Astrocyte of the cerebellum (primary cell): ENCODE data around the gene CDC123.

Experiments
- DNase-seq: peaks from one replicate; pipeline ENCODE4 v3.0.0-alpha.2; 2011; ENCODE audit warnings: low read depth
- H3K4me3 ChIP-seq: 2 replicates; pipeline ENCODE4 v1.5.1; 2011; ENCODE audit warnings: mild to moderate bottlenecking, low read depth, low read length, moderate library complexity
- CTCF ChIP-seq: IDR thresholded peaks from 2 replicates; pipeline ENCODE4 v1.5.1; 2012; ENCODE audit warnings: low read length, low read depth, moderate library complexity, mild to moderate bottlenecking; ENCODE audit errors: missing control alignments
- in situ Hi-C: cut with HindIII; loops from 2 replicates; pipeline ENCODE4 v1.10.0; 2017; ENCODE audit warnings: low sequenced_read_pairs

Gene CDC123

GRCh38 chr10:12198156-12198555 lies 2.2 kb downstream of the CDC123 start:
- TF ChIP-seq CTCF, result no peak
- in situ Hi-C loops, result no loop called here
- H3K4me3 ChIP-seq, result no peak overlapping the region
- DNase-seq, result no peak

GRCh38 chr10:12200850-12201249 lies 4.9 kb downstream of the CDC123 start:
- in situ Hi-C loops, result loop anchor here (25.0 kb wide), 1 partner anchor 861 kb away; no protein-coding TSS in a partner anchor
- no peak overlapping the region for H3K4me3 ChIP-seq
- TF ChIP-seq CTCF, result no peak
- no peak for DNase-seq

GRCh38 chr10:12201543-12201942 lies 5.6 kb downstream of the CDC123 start:
- no peak overlapping the region for H3K4me3 ChIP-seq
- no peak for TF ChIP-seq CTCF
- in situ Hi-C loops, result loop anchor here (25.0 kb wide), 1 partner anchor 861 kb away; no protein-coding TSS in a partner anchor
- DNase-seq, result no peak

- H3K4me3 ChIP-seq, result no peak overlapping the region
- in situ Hi-C loops, result loop anchor here (25.0 kb wide), 1 partner anchor 860 kb away; no protein-coding TSS in a partner anchor
- TF ChIP-seq CTCF, result no peak
- no peak for DNase-seq
Measured at GRCh38 chr10:12202226-12202625, 6.2 kb downstream of the CDC123 start.

- DNase-seq, result no peak
- no peak overlapping the region for H3K4me3 ChIP-seq
- no peak for TF ChIP-seq CTCF
- in situ Hi-C loops, result loop anchor here (25.0 kb wide), 1 partner anchor 857 kb away; no protein-coding TSS in a partner anchor
Measured at GRCh38 chr10:12205082-12205481, 9.1 kb downstream of the CDC123 start.

- TF ChIP-seq CTCF, result no peak
- in situ Hi-C loops, result loop anchor here (25.0 kb wide), 1 partner anchor 855 kb away; no protein-coding TSS in a partner anchor
- no peak for DNase-seq
- H3K4me3 ChIP-seq, result no peak overlapping the region
Measured at GRCh38 chr10:12207114-12207513, 11.1 kb downstream of the CDC123 start.
